Motor neuron (in vitro differentiated cells): ENCODE results near the gene AHSG. TPM values are rescaled to one million over a fixed set of nuclear protein-coding genes. Genes with fewer than 3 reads are reported as not detected.
"Not testable (repeated sequence)": the region's sequence is repeated elsewhere in the genome, so short reads cannot be mapped to it uniquely, and the experiment has no call there.

ENCODE experiments used
- ATAC-seq, 8 experiments: fragments of 200-7000 bp; cut with Tn5 transposase; replicated peaks in 6 of 8; 2 replicates each; pipeline ENCODE4 v1.8.0; 2021; ENCODE audit warnings: mild to moderate bottlenecking in 8 of 8, moderate library complexity in 8 of 8
- H3K27ac ChIP-seq, 2 donors: fragments of 250-450 bp; sonication (Bioruptor Pico); 2 replicates each; pipeline ENCODE4 v1.9.0; 2021; ENCODE audit warnings: antibody characterized with exemption in 2 of 2, mild to moderate bottlenecking in 2 of 2, moderate library complexity in 1 of 2
- H3K4me1 ChIP-seq, 2 donors: fragments of 250-450 bp; sonication (Bioruptor Pico); replicated peaks in 1 of 2; 2 replicates each; pipeline ENCODE4 v1.6.1; 2021; ENCODE audit warnings: antibody characterized with exemption in 2 of 2, mild to moderate bottlenecking in 2 of 2, moderate library complexity in 1 of 2
- H3K4me3 ChIP-seq, 5 donors: fragments of 250-450 bp; sonication (Bioruptor Pico); 2 replicates each; pipeline ENCODE4 v1.9.0; 2021; ENCODE audit warnings: antibody characterized with exemption in 5 of 5, mild to moderate bottlenecking in 5 of 5, moderate library complexity in 4 of 5
- WGBS, 10 experiments: fragments of 450-650 bp; shearing (Covaris generic); methylation state at CpG; one replicate each; pipeline ENCODE4 v1.0.0; 2022; 5-methylcytosine and 5-hydroxymethylcytosine counted together
- in situ Hi-C, 9 experiments: fragments of 400-800 bp; cut with MboI; loops; one replicate each; pipeline ENCODE4 v1.15.0; 2021; ENCODE audit warnings: low sequenced_read_pairs in 9 of 9, low pct_unique_long_range_greater_than_20kb in 2 of 9; ENCODE audit not compliant: unreplicated experiment in 9 of 9
- total RNA-seq, 8 experiments: library from RNA; unstranded; fragments of 300-600 nt; gene quantifications; 2 replicates each; pipeline versions ENCODE4 v1.2.3 to v1.2.4, GENCODE V29; 2022

Gene AHSG
- under 1 TPM in 4 of 8 experiments, not detected in 4; 0.11 to 0.81 (median 0.25) TPM for total RNA-seq

GRCh38 chr3:186612721-186613636 lies at the start of gene AHSG:
AHSG (plus strand) TSS chr3:186613060; CDS start chr3:186613142, 82 bp downstream.
- Histone ChIP-seq H3K4me1 (peaks cover 2 to 3% of the 10 kb centered on the region in 2 donors), H3K27ac (no peak within 1 kb of the TSS), H3K4me3 (no peak within 1 kb of the TSS)
- no peak for ATAC-seq
- 18 to 100% (median 76%) methylated on average over 1 to 7 of the region's 7 CpGs; no CpG with 5 or more reads in 3 of the 10 experiments for WGBS, 10 experiments
- in situ Hi-C loops: loop anchor here in 2 of 9 experiments (10.0 to 25.0 kb wide), 2 partner anchors 199 to 202 kb away; partner anchors contain the start of gene RFC4 (in 1 of the 2)

GRCh38 chr3:186564586-186564985 lies 48.3 kb upstream of the AHSG start:
- peaks cover 3 to 7% of the 10 kb centered on the region in 2 donors for H3K4me1 ChIP-seq
- in situ Hi-C loops: loop anchor here in 1 of 9 experiments (25.0 kb wide), 1 partner anchor 577 kb away; no protein-coding TSS in a partner anchor
- H3K4me3 ChIP-seq: no peak overlapping the region
- ATAC-seq: no peak
- no peak overlapping the region for H3K27ac ChIP-seq

- Histone ChIP-seq H3K4me1 (peaks cover 3 to 11% of the 10 kb centered on the region in 2 donors), H3K4me3 (peak overlapping the region; percentile 58 to 99 (median 60)), H3K27ac (peak overlapping the region; percentile 21 to 33)
- 0 to 10% (median 2%) methylated on average over 2 to 7 of the region's 14 CpGs; no CpG with 5 or more reads in 3 of the 10 experiments for WGBS, 10 experiments
- in situ Hi-C loops: loop anchor here in 1 of 9 experiments (25.0 kb wide), 1 partner anchor 579 kb away; no protein-coding TSS in a partner anchor
- ATAC-seq: peak in 3 of 8 experiments; percentile 0 to 1 (median 0)
Measured at GRCh38 chr3:186566772-186567071, 46.1 kb upstream of the AHSG start.

GRCh38 chr3:186567072-186567921 lies 45.6 kb upstream of the AHSG start, which contains the start of gene TBCCD1:
TBCCD1 (minus strand) TSS chr3:186567339; CDS start chr3:186564329, 3,010 bp downstream.
- in situ Hi-C loops: loop anchor here in 1 of 9 experiments (25.0 kb wide), 1 partner anchor 580 kb away; no protein-coding TSS in a partner anchor
- peak within 1 kb of the TSS; percentile 58 to 99 (median 60) for H3K4me3 ChIP-seq
- peak within 1 kb of the TSS; percentile 33 to 41 for H3K27ac ChIP-seq
- H3K4me1 ChIP-seq: peaks cover 3 to 11% of the 10 kb centered on the region in 2 donors
- peak; percentile 42 to 64 (median 57) for ATAC-seq
- 0 to 20% (median 0%) methylated on average over 1 to 11 of the region's 66 CpGs; no CpG with 5 or more reads in 2 of the 10 experiments for WGBS, 10 experiments

- Histone ChIP-seq H3K4me3 (peak overlapping the region; percentile 47 to 80 (median 50)), H3K4me1 (peaks cover 3 to 11% of the 10 kb centered on the region in 2 donors)
- WGBS, 10 experiments: 57 to 94% (median 81%) methylated on average over 1 to 9 of the region's 11 CpGs; no CpG with 5 or more reads in 4 of the 10 experiments
- not testable (repeated sequence) for ATAC-seq, H3K27ac ChIP-seq
- in situ Hi-C loops: loop anchor here in 1 of 9 experiments (25.0 kb wide), 1 partner anchor 582 kb away; no protein-coding TSS in a partner anchor
Measured at GRCh38 chr3:186569361-186569760, 43.5 kb upstream of the AHSG start.

- 0 to 10% (median 5%) methylated on average over 2 to 7 of the region's 7 CpGs; no CpG with 5 or more reads in 3 of the 10 experiments for WGBS, 10 experiments
- in situ Hi-C loops: loop anchor here in 1 of 9 experiments (25.0 kb wide), 1 partner anchor 582 kb away; no protein-coding TSS in a partner anchor
- Histone ChIP-seq H3K4me1 (peaks cover 3 to 11% of the 10 kb centered on the region in 2 donors), H3K27ac (peak overlapping the region; percentile 47 to 57), H3K4me3 (peak overlapping the region; percentile 47 to 80 (median 50))
- no peak for ATAC-seq
Measured at GRCh38 chr3:186569779-186570095, 43.1 kb upstream of the AHSG start.

- 0 to 4% (median 1%) methylated on average over 1 to 18 of the region's 59 CpGs; no CpG with 5 or more reads in 2 of the 10 experiments for WGBS, 10 experiments
- peak; percentile 86 to 90 (median 88) for ATAC-seq
- H3K27ac ChIP-seq: peak within 1 kb of the TSS; percentile 78 to 79
- peak within 1 kb of the TSS; percentile 79 to 100 (median 92) for H3K4me3 ChIP-seq
- peaks cover 3 to 11% of the 10 kb centered on the region in 2 donors for H3K4me1 ChIP-seq
- in situ Hi-C loops: loop anchor here in 1 of 9 experiments (25.0 kb wide), 1 partner anchor 583 kb away; no protein-coding TSS in a partner anchor
Measured at GRCh38 chr3:186570096-186570940, 42.5 kb upstream of the AHSG start, which contains the start of gene DNAJB11. DNAJB11 (plus strand) TSS chr3:186570720; CDS start chr3:186570898, 178 bp downstream.

- Histone ChIP-seq H3K4me3 (peak overlapping the region; percentile 79 to 100 (median 92)), H3K27ac (peak overlapping the region; percentile 78 to 79), H3K4me1 (peaks cover 3 to 11% of the 10 kb centered on the region in 2 donors)
- ATAC-seq: no peak
- 0 to 17% (median 9%) methylated on average over 2 to 9 of the region's 21 CpGs; no CpG with 5 or more reads in 4 of the 10 experiments for WGBS, 10 experiments
- in situ Hi-C loops: loop anchor here in 1 of 9 experiments (25.0 kb wide), 1 partner anchor 584 kb away; no protein-coding TSS in a partner anchor
Measured at GRCh38 chr3:186570941-186571643, 41.8 kb upstream of the AHSG start.

GRCh38 chr3:186571644-186572013 lies 41.2 kb upstream of the AHSG start:
- Histone ChIP-seq H3K27ac (no peak overlapping the region), H3K4me3 (peak overlapping the region in 4 of 5 donors; percentile 79 to 100 (median 93)), H3K4me1 (peaks cover 3 to 8% of the 10 kb centered on the region in 2 donors)
- in situ Hi-C loops: loop anchor here in 1 of 9 experiments (25.0 kb wide), 1 partner anchor 584 kb away; no protein-coding TSS in a partner anchor
- 31 to 100% (median 77%) methylated on average over 2 of the region's 2 CpGs for WGBS, 10 experiments
- ATAC-seq: no peak

GRCh38 chr3:186577521-186577920 lies 35.3 kb upstream of the AHSG start:
- ATAC-seq: no peak
- H3K4me1 ChIP-seq: no peaks in the 10 kb centered on the region
- WGBS, 10 experiments: 37 to 100% (median 94%) methylated on average over 1 to 2 of the region's 2 CpGs
- no peak overlapping the region for H3K27ac ChIP-seq
- in situ Hi-C loops: loop anchor here in 1 of 9 experiments (25.0 kb wide), 1 partner anchor 210 kb away; the partner anchor contains the start of gene EIF4A2
- H3K4me3 ChIP-seq: no peak overlapping the region

GRCh38 chr3:186580785-186581184 lies 32.1 kb upstream of the AHSG start:
- Histone ChIP-seq H3K4me3 (no peak overlapping the region), H3K4me1 (no peaks in the 10 kb centered on the region), H3K27ac (no peak overlapping the region)
- in situ Hi-C loops: loop anchor here in 1 of 9 experiments (25.0 kb wide), 1 partner anchor 207 kb away; the partner anchor contains the start of gene EIF4A2
- ATAC-seq: no peak
- WGBS, 10 experiments: 80 to 100% (median 94%) methylated on average over 1 to 3 of the region's 3 CpGs
